Ishikawa (cell line): ENCODE data around the gene ZBTB16.

Source experiments
- CEBPB ChIP-seq: IDR thresholded peaks from 2 replicates; pipeline ENCODE4 v1.6.1; 2012
- CREB1 ChIP-seq: IDR thresholded peaks from 2 replicates; pipeline ENCODE4 v1.6.1; 2012; ENCODE audit warnings: low read depth
- EGR1 ChIP-seq: IDR thresholded peaks from 2 replicates; pipeline ENCODE4 v1.6.1; 2012
- EP300 ChIP-seq: IDR thresholded peaks from 2 replicates; pipeline ENCODE4 v1.6.1; 2012; ENCODE audit warnings: borderline replicate concordance
- FOXM1 ChIP-seq: IDR thresholded peaks from 2 replicates; pipeline ENCODE4 v1.6.1; 2012; ENCODE audit warnings: low read depth, borderline replicate concordance
- MAX ChIP-seq: IDR thresholded peaks from 2 replicates; pipeline ENCODE4 v1.6.1; 2012
- NFIC ChIP-seq: IDR thresholded peaks from 2 replicates; pipeline ENCODE4 v1.6.1; 2012
- RAD21 ChIP-seq: IDR thresholded peaks from 2 replicates; pipeline ENCODE4 v1.6.1; 2012; ENCODE audit warnings: low read depth
- REST ChIP-seq: IDR thresholded peaks from 2 replicates; pipeline ENCODE4 v1.6.1; 2012; ENCODE audit warnings: low read depth, mild to moderate bottlenecking
- TAF1 ChIP-seq: IDR thresholded peaks from 2 replicates; pipeline ENCODE4 v1.6.1; 2012; ENCODE audit warnings: low read depth, mild to moderate bottlenecking
- TCF12 ChIP-seq: IDR thresholded peaks from 2 replicates; pipeline ENCODE4 v1.6.1; 2012; ENCODE audit warnings: low read depth
- TEAD4 ChIP-seq: IDR thresholded peaks from 2 replicates; pipeline ENCODE4 v1.6.1; 2012
- YY1 ChIP-seq: IDR thresholded peaks from 2 replicates; pipeline ENCODE4 v1.6.1; 2012; ENCODE audit warnings: low read depth
- ZBTB7A ChIP-seq: IDR thresholded peaks from 2 replicates; pipeline ENCODE4 v1.6.1; 2012; ENCODE audit warnings: low read depth
- TF ChIP-seq, protein P1 (sequence below): IDR thresholded peaks from 2 replicates; pipeline ENCODE4 v1.6.1; 2012

The ZBTB16 gene

DNA sequence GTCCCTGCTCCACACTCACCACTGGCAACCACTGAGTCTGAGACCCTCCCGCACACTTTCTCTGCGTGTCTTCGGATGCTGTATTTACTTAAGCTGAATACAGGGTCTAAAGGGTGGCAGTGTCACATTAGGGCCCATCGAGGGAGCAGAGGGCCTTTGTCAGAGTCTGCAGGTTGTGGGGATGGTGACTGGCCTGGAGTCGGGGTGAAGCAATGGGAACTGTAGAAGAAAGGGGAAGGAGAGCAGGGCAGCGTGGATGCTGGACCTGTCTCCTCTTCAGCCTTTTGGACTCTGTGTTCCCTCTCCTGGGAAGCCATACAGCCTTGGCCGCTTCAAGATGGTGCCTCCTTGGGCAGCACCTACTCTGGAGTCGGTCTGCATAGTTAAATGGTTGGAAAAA lies 61.1 kb downstream of the ZBTB16 start:
- TF ChIP-seq, protein P1, sequence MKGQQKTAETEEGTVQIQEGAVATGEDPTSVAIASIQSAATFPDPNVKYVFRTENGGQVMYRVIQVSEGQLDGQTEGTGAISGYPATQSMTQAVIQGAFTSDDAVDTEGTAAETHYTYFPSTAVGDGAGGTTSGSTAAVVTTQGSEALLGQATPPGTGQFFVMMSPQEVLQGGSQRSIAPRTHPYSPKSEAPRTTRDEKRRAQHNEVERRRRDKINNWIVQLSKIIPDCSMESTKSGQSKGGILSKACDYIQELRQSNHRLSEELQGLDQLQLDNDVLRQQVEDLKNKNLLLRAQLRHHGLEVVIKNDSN, result no peak
- TF ChIP-seq CEBPB, result no peak
- TF ChIP-seq ZBTB7A, result no peak
- TF ChIP-seq TEAD4, result no peak

GRCh38 chr11:114121138-114121537 lies 61.6 kb downstream of the ZBTB16 start:
- TF ChIP-seq NFIC, result no peak
- TF ChIP-seq YY1, result no peak
- TF ChIP-seq MAX, result no peak
- no peak for TF ChIP-seq TAF1
- no peak for TF ChIP-seq EGR1
- no peak for TF ChIP-seq EP300
- TF ChIP-seq, protein P1, result no peak
- no peak for TF ChIP-seq TEAD4
- TF ChIP-seq ZBTB7A, result no peak

- TF ChIP-seq EGR1 (no peak), REST (no peak), TAF1 (no peak), RAD21 (no peak), NFIC (no peak), CEBPB (no peak), MAX (no peak), TCF12 (no peak), EP300 (no peak)
- TF ChIP-seq, protein P1, result no peak
Measured at GRCh38 chr11:114121804-114122504, 62.4 kb downstream of the ZBTB16 start.

DNA sequence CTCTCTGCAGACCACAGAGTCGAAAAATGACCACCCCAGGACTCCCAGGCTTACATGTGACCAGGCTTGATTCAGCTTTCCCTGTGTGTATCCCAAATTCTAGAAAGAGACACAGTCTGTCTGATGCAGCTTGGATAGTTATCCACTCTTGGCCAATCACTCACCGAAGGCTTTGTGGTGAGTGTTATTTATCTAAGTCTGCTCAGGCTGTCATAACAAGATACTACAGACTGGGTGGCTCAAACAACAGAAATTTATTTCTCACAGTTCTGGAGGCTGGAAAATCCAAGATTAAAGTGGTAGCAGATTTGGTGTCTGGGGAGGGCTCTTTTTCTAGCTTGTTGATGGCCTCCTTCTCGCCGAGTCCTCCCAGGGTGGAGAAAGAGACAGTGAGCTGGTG lies 63.2 kb downstream of the ZBTB16 start:
- TF ChIP-seq REST (no peak), MAX (no peak), EGR1 (no peak), RAD21 (no peak), ZBTB7A (no peak), TAF1 (no peak), TEAD4 (no peak), NFIC (no peak), TCF12 (no peak), CEBPB (no peak), EP300 (no peak)

- TF ChIP-seq NFIC, result no peak
- TF ChIP-seq EP300, result no peak
- no peak for TF ChIP-seq CREB1
- TF ChIP-seq CEBPB, result no peak
- no peak for TF ChIP-seq RAD21
- TF ChIP-seq TEAD4, result no peak
- no peak for TF ChIP-seq TCF12
- no peak for TF ChIP-seq FOXM1
- TF ChIP-seq TAF1, result no peak
- TF ChIP-seq ZBTB7A, result no peak
- TF ChIP-seq, protein P1, result no peak
- TF ChIP-seq YY1, result no peak
- no peak for TF ChIP-seq REST
- no peak for TF ChIP-seq EGR1
- no peak for TF ChIP-seq MAX
Measured at GRCh38 chr11:114123692-114124330, 64.3 kb downstream of the ZBTB16 start.
